Breast epithelium (tissue), 3 donors: ENCODE measurements around the gene REX1BD.

Experiments
- CTCF ChIP-seq, 3 donors: fragments of 450-650 bp; IDR thresholded peaks; one replicate each; pipeline ENCODE4 v1.5.1; 2016 to 2017; ENCODE audit warnings: antibody characterized with exemption in 3 of 3, mild to moderate bottlenecking in 3 of 3, moderate library complexity in 3 of 3
- POLR2A ChIP-seq: fragments of 450-650 bp; IDR thresholded peaks from one replicate; pipeline ENCODE4 v1.6.1; 2016; ENCODE audit warnings: antibody characterized with exemption, mild to moderate bottlenecking, moderate library complexity
- POLR2AphosphoS5 ChIP-seq, 3 donors: sonication (generic); formaldehyde crosslinking; IDR thresholded peaks; one replicate each; pipeline ENCODE4 v1.6.1; 2017; ENCODE audit warnings: antibody characterized with exemption in 3 of 3

GRCh38 chr19:18610556-18611326 is 22.1 kb downstream of the REX1BD start:
- TF ChIP-seq CTCF (IDR thresholded peaks at IDR 0.05) (no peak), POLR2A (no peak), POLR2AphosphoS5 (IDR thresholded peaks at IDR 0.05) (no peak)
